ENCODE data around the gene MYCBPAP. TPM values are rescaled to one million over a fixed set of nuclear protein-coding genes. Genes with fewer than 3 reads are reported as not detected.
A peak's percentile ranks its signal among the peaks of the same experiment; 100 is the strongest.

MYCBPAP gene
- total RNA-seq, 1 donor from 2014 or later: 0.26 TPM

GRCh38 chr17:50505591-50506130 is 2.6 kb upstream of the MYCBPAP start:
- H3K4me3 ChIP-seq (ENCODE audit: low read depth, low read length): no peak overlapping the region
- no peak for FAIRE-seq
- no peak for TF ChIP-seq CTCF (IDR thresholded peaks at IDR 0.05; ENCODE audit: insufficient read depth, low read length, severe bottlenecking)
- no peaks in the 10 kb centered on the region for H3K36me3 ChIP-seq (ENCODE audit: control insufficient read depth, insufficient read depth, low read length)
- DNase-seq (ENCODE audit: low read depth): peak; percentile 50
- no peaks in the 10 kb centered on the region for H3K27me3 ChIP-seq (ENCODE audit: control insufficient read depth, insufficient read depth, low read length)

- no peak for DNase-seq (ENCODE audit: low read depth)
- no peak for TF ChIP-seq CTCF (IDR thresholded peaks at IDR 0.05; ENCODE audit: insufficient read depth, low read length, severe bottlenecking)
- H3K4me3 ChIP-seq (ENCODE audit: low read depth, low read length): no peak overlapping the region
- no peak for FAIRE-seq
- no peaks in the 10 kb centered on the region for H3K36me3 ChIP-seq (ENCODE audit: control insufficient read depth, insufficient read depth, low read length)
- no peaks in the 10 kb centered on the region for H3K27me3 ChIP-seq (ENCODE audit: control insufficient read depth, insufficient read depth, low read length)
Measured at GRCh38 chr17:50506298-50506697, 1.9 kb upstream of the MYCBPAP start.

- Histone ChIP-seq H3K4me3 (ENCODE audit: low read depth, low read length) (peak overlapping the region; percentile 42), H3K36me3 (ENCODE audit: control insufficient read depth, insufficient read depth, low read length) (no peaks in the 10 kb centered on the region), H3K27me3 (ENCODE audit: control insufficient read depth, insufficient read depth, low read length) (no peaks in the 10 kb centered on the region)
- no peak for TF ChIP-seq CTCF (IDR thresholded peaks at IDR 0.05; ENCODE audit: insufficient read depth, low read length, severe bottlenecking)
- no peak for FAIRE-seq
- no peak for DNase-seq (ENCODE audit: low read depth)
Measured at GRCh38 chr17:50508573-50509460, 578 bp downstream of the MYCBPAP start.

GRCh38 chr17:50511058-50511457 is 2.8 kb downstream of the MYCBPAP start:
- Histone ChIP-seq H3K36me3 (ENCODE audit: control insufficient read depth, insufficient read depth, low read length) (no peaks in the 10 kb centered on the region), H3K27me3 (ENCODE audit: control insufficient read depth, insufficient read depth, low read length) (no peaks in the 10 kb centered on the region), H3K4me3 (ENCODE audit: low read depth, low read length) (no peak overlapping the region)
- no peak for FAIRE-seq
- no peak for TF ChIP-seq CTCF (IDR thresholded peaks at IDR 0.05; ENCODE audit: insufficient read depth, low read length, severe bottlenecking)
- peak; percentile 34 for DNase-seq (ENCODE audit: low read depth)

GRCh38 chr17:50513495-50513894 is 5.3 kb downstream of the MYCBPAP start:
- no peak overlapping the region for H3K4me3 ChIP-seq (ENCODE audit: low read depth, low read length)
- FAIRE-seq: no peak
- DNase-seq (ENCODE audit: low read depth): no peak

More at GRCh38 chr17:50513495-50513894, 5.3 kb downstream of the MYCBPAP start:
- Histone ChIP-seq H3K36me3 (ENCODE audit: control insufficient read depth, insufficient read depth, low read length) (no peaks in the 10 kb centered on the region), H3K27me3 (ENCODE audit: control insufficient read depth, insufficient read depth, low read length) (no peaks in the 10 kb centered on the region)
- no peak for TF ChIP-seq CTCF (IDR thresholded peaks at IDR 0.05; ENCODE audit: insufficient read depth, low read length, severe bottlenecking)
